Chondrocyte (in vitro differentiated cells): ENCODE data around the gene TBX5. TPM values are rescaled to one million over a fixed set of nuclear protein-coding genes. Genes with fewer than 3 reads are reported as not detected.

Source experiments
- DNase-seq: peaks from one replicate; pipeline ENCODE4 v3.0.0; 2021; ENCODE audit warnings: mixed read lengths, low spot score
- H3K27ac Mint-ChIP-seq: one replicate; pipeline ENCODE4 v1.8.0; 2021; ENCODE audit warnings: mild to moderate bottlenecking, moderate library complexity, mixed read lengths; ENCODE audit not compliant: unreplicated experiment
- H3K27me3 Mint-ChIP-seq: 2 replicates; pipeline ENCODE4 v1.8.0; 2021; ENCODE audit warnings: low read depth, mixed read lengths
- H3K36me3 Mint-ChIP-seq: 2 replicates; pipeline ENCODE4 v1.8.0; 2021; ENCODE audit warnings: low read depth, mixed read lengths
- H3K4me1 Mint-ChIP-seq: 2 replicates; pipeline ENCODE4 v1.8.0; 2021; ENCODE audit warnings: low read depth, mild to moderate bottlenecking, mixed read lengths
- H3K4me3 Mint-ChIP-seq: one replicate; pipeline ENCODE4 v1.8.0; 2021; ENCODE audit warnings: mild to moderate bottlenecking, moderate library complexity, mixed read lengths; ENCODE audit not compliant: unreplicated experiment
- H3K9me3 Mint-ChIP-seq: 2 replicates; pipeline ENCODE4 v1.8.0; 2021; ENCODE audit warnings: low read depth, mixed read lengths
- total RNA-seq: library from RNA; stranded (reverse); gene quantifications from 3 replicates; pipeline ENCODE4 v1.2.1, GENCODE V29; 2021
- TF ChIP-seq, protein P1 (sequence below): fragments of 200-600 bp; sonication (generic); IDR thresholded peaks from 2 replicates; pipeline ENCODE4 v1.5.0; 2021; ENCODE audit warnings: antibody characterized with exemption, mild to moderate bottlenecking, moderate library complexity

The TBX5 gene
- total RNA-seq, 1 donor from 2014 or later, result not detected

GRCh38 chr12:114430306-114430705, 24.4 kb upstream of the TBX5 start:
- H3K27me3 Mint-ChIP-seq, result peaks cover 10% of the 10 kb centered on the region
- no peaks in the 10 kb centered on the region for H3K9me3 Mint-ChIP-seq
- H3K4me3 Mint-ChIP-seq, result no peak overlapping the region
- no peak for DNase-seq
- no peaks in the 10 kb centered on the region for H3K4me1 Mint-ChIP-seq
- H3K27ac Mint-ChIP-seq, result no peak overlapping the region
- no peaks in the 10 kb centered on the region for H3K36me3 Mint-ChIP-seq
- TF ChIP-seq, protein P1, sequence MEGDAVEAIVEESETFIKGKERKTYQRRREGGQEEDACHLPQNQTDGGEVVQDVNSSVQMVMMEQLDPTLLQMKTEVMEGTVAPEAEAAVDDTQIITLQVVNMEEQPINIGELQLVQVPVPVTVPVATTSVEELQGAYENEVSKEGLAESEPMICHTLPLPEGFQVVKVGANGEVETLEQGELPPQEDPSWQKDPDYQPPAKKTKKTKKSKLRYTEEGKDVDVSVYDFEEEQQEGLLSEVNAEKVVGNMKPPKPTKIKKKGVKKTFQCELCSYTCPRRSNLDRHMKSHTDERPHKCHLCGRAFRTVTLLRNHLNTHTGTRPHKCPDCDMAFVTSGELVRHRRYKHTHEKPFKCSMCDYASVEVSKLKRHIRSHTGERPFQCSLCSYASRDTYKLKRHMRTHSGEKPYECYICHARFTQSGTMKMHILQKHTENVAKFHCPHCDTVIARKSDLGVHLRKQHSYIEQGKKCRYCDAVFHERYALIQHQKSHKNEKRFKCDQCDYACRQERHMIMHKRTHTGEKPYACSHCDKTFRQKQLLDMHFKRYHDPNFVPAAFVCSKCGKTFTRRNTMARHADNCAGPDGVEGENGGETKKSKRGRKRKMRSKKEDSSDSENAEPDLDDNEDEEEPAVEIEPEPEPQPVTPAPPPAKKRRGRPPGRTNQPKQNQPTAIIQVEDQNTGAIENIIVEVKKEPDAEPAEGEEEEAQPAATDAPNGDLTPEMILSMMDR, result no peak

DNA sequence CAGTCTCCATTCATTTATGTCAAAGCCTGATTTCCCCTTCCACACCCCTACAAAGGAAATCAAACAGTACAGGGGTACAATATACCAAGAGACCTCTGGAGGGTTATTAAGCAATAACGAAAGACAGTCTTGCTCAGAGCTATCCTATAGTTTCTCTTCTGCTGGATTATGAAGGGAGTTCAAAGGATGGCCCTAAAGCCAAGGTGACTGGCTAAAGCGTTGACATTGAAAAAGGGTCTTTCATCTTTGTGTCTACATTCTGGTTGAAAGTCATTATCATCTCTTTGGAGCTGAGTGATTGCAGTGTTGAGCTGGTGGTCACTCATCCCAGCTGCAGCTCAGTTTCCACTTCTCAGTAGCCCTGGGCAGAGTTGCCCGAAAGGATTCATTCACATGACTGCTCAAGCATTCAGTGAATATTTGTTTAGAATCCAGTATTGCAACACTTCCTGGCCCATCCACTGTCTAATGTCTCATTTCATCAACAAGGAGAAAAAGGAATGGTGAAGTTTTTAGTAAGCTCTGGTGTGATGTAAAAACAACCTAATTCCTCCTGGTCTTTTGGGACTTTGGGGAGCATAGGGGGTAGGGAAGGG, 19.2 kb upstream of the TBX5 start:
- Mint-ChIP-seq H3K9me3 (no peaks in the 10 kb centered on the region), H3K4me3 (no peak overlapping the region), H3K4me1 (no peaks in the 10 kb centered on the region), H3K27ac (no peak overlapping the region), H3K36me3 (no peaks in the 10 kb centered on the region), H3K27me3 (peaks cover 4% of the 10 kb centered on the region)
- TF ChIP-seq, protein P1, result no peak
- no peak for DNase-seq

GRCh38 chr12:114420944-114421335, 15.0 kb upstream of the TBX5 start:
- Mint-ChIP-seq H3K9me3 (no peaks in the 10 kb centered on the region), H3K27me3 (peaks cover 20% of the 10 kb centered on the region), H3K36me3 (no peaks in the 10 kb centered on the region), H3K4me1 (no peaks in the 10 kb centered on the region), H3K27ac (no peak overlapping the region), H3K4me3 (no peak overlapping the region)
- no peak for DNase-seq
- TF ChIP-seq, protein P1, result no peak

- H3K9me3 Mint-ChIP-seq, result no peaks in the 10 kb centered on the region
- no peak for DNase-seq
- no peak overlapping the region for H3K27ac Mint-ChIP-seq
- H3K36me3 Mint-ChIP-seq, result no peaks in the 10 kb centered on the region
- H3K27me3 Mint-ChIP-seq, result peaks cover 25% of the 10 kb centered on the region
- H3K4me1 Mint-ChIP-seq, result no peaks in the 10 kb centered on the region
- TF ChIP-seq, protein P1, result no peak
- no peak overlapping the region for H3K4me3 Mint-ChIP-seq
Measured at GRCh38 chr12:114420182-114420943, 14.4 kb upstream of the TBX5 start.

DNA sequence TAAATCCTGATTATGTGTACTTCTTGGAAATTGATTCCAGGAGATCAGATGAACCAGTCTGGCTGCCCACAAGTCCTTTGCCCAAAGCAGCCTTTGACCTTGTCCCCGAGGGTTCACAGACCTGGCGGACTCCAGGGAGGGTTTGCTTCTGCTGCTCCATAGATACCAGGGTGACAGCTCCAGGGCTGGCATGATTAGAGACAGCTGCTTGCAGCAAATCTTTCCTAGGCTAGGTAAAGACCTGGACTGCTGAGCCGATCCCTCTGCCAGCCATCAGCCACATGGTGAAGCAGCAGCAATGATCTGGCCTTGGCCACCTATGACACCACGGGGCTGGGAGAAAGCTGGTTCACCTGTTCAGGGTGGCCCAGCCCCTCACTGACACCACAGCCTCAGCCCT, 10.1 kb upstream of the TBX5 start:
- Mint-ChIP-seq H3K4me3 (no peak overlapping the region), H3K27ac (no peak overlapping the region), H3K36me3 (no peaks in the 10 kb centered on the region), H3K9me3 (no peaks in the 10 kb centered on the region), H3K4me1 (no peaks in the 10 kb centered on the region), H3K27me3 (peaks cover 58% of the 10 kb centered on the region)
- DNase-seq, result no peak
- TF ChIP-seq, protein P1, result no peak
